GM21528 (cell line): ENCODE results near the gene NPC1.
A peak's percentile ranks its signal among the peaks of the same experiment; 100 is the strongest.

Experiments used
- ATAC-seq: cut with Tn5 transposase; IDR thresholded peaks from one replicate; pipeline ENCODE4 v1.9.1; 2021; ENCODE audit warnings: mild to moderate bottlenecking, moderate library complexity; ENCODE audit not compliant: unreplicated experiment, low FRiP score

The NPC1 gene

GRCh38 chr18:23612434-23613090 is 26.3 kb upstream of the NPC1 start:
- no peak for ATAC-seq

DNA sequence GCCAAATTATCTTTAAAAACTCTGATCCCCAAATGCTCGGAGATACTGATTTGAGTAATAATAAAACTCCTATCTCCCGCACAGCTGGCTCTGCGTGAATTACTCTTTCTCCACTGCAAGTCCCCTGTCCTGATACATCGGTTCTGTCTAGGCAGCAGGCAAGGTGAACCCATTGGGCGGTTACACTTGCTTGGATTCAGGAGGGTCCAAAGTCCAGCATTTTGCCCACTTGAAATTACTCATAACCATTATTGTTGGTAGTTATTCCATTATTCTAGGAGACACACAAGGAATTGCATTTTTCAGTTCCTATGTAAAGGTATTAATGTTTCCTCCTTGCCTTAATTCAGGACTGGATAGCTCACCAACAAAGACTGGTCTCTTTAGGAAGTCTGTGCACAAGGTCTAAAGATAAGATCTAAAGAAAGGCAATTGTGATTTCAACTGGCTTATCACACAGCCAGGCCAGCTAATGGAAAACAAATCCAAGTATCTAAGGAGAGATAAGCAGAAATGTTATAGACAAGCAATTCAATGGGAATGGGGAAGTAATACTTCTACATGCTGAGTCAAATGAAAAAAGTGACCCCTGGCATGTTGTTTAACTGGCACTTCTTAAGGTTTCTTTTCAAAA is 23.2 kb upstream of the NPC1 start:
- ATAC-seq = no peak

- ATAC-seq = no peak
Observed at GRCh38 chr18:23608211-23608610, 21.9 kb upstream of the NPC1 start.

DNA sequence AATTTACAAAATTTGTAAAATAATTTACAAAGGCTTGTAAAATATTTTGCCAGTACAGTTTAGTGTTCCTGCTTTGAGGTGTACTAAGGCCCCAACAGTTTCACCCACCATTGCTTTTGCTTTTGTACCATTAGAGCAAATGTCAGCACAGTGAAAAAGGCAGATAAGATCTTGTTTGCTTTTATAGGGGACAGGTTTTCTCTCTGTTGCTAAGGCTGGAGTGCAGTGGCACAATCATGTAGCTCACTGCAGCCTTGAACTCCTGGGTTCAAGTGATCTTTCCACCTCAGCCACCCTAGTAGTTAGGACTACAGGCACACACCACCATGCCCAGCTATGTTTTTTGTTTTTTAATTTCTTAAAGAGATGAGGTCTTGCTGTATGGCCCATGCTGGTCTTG is 19.6 kb upstream of the NPC1 start:
- ATAC-seq = no peak

- ATAC-seq = no peak
Observed at GRCh38 chr18:23599809-23600208, 13.5 kb upstream of the NPC1 start.

- no peak for ATAC-seq
Observed at GRCh38 chr18:23596183-23596582, 9.9 kb upstream of the NPC1 start.

- ATAC-seq = no peak
Observed at GRCh38 chr18:23595591-23595990, 9.3 kb upstream of the NPC1 start.

DNA sequence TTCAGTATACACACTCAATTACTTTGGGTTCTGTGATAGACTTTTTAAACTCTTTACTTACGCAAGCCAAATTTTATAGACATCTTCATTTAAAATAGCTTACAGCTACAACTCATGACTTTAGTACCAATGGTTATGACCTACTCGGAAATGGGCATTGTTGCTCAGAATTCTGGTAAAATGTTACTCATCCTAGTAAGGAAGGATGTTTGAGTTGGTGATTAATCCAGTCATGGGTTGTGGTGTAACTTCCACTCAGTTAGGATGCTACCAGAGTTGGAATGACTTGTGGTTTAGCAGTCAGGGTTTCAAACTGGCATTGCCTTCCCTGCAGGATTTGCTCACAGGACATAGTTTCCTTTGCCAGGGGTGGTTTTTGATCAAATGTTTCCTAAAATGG is 7.4 kb upstream of the NPC1 start:
- ATAC-seq = no peak

GRCh38 chr18:23592911-23593310 is 6.6 kb upstream of the NPC1 start:
- no peak for ATAC-seq

DNA sequence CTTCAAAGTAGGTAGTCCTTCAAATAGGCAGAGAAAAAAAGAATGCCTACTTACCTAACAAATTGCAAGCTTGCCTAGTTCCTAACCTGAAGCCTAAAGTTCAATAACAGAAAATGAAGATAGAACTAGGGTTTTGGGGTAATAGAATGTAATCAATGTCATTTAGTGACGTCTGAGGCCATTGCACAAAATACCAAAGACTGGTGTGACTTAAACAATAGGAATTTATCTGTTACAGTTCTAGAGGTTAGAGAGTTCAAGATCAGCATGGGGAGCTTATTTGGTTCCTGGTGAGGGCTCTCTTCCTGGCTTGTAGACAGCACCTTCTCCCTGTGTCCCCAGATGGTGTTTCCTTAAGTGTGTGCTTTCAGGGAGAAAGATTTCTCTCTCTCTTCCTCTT is 4.7 kb upstream of the NPC1 start:
- ATAC-seq = no peak

GRCh38 chr18:23588836-23589560 is 2.7 kb upstream of the NPC1 start:
- ATAC-seq = no peak

DNA sequence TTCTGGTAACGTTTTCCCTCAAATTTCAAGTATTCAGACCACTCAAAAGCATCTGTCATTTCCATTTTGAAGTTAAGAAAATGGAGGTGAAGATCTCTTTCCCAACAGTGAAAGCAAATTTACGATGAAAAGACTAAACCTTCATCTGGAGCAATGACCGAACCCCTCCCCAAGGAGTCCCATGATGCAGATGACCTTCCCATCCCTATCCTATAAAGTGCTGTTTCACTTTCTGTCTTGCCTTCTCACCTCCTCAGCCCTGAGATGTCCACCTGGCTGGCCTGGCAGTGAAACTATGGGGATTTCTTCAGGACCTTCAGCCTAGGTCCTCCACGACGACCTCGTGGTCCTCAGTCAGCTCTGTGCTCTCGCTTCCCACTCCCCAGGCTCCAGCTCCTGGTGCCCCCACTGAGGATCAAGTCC is 925 bp upstream of the NPC1 start:
- peak; percentile 4 for ATAC-seq

DNA sequence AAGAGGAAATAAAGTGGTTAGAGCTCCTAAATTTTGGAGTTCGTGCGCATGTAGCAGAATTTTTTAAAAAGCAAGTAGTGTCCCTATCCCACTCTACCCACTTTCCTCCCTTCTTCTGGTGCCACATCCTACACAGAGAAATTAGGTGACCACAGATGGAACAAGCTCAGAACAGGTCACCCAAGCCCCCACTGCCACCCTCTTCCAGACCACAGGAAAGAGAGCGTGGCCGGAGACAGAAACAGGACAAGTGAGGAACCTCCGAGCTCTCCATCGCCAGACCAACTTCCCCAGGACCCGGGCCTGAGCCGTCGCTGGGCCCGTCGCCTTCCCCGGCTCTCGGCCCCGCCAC is 433 bp downstream of the NPC1 start:
- ATAC-seq = peak; percentile 23

- no peak for ATAC-seq
Observed at GRCh38 chr18:23585007-23585871, 1.1 kb downstream of the NPC1 start.

DNA sequence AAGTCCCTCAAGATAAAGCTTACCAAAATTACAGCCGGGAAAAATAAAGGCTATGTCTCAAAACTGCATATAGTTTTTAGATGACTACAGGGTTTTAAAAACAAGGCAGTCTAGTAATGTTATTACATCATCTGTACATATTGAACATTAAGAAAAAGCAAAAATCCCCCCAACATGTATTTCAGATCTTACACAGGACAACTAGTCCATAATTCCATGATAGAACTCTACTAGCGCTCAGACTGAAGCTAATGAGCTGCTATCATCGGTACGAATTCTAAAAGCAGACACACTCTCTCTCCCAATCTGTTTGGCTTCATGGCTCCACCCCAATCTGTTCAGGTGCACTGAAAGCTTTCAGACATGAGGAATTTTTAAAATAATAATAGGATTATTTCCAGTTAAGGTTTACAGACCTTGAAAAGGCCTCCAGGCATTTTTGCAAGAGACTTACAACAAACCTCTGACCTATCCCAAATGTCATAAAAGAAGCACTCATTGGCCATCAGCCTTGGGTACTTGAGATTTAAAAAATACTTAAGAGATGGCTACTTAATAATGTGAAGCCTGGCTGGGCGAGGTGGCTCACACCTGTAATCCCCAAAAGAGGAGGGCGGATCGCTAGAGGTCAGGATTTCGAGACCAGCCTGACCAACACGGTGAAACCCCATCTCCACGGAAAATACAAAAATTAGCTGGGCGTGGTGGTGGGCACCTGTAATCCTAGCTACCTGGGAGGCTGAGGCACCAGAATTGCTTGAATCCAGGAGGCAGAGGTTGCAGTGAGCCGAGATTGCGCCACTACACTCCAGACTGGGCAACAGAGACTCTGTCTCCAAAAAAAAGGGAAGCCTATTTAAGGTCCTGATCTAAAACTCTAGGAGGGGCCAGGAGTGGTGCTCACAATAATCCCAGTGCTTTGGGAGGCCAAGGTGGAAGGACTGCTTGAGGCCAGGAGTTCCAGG is 2.0 kb downstream of the NPC1 start:
- no peak for ATAC-seq

DNA sequence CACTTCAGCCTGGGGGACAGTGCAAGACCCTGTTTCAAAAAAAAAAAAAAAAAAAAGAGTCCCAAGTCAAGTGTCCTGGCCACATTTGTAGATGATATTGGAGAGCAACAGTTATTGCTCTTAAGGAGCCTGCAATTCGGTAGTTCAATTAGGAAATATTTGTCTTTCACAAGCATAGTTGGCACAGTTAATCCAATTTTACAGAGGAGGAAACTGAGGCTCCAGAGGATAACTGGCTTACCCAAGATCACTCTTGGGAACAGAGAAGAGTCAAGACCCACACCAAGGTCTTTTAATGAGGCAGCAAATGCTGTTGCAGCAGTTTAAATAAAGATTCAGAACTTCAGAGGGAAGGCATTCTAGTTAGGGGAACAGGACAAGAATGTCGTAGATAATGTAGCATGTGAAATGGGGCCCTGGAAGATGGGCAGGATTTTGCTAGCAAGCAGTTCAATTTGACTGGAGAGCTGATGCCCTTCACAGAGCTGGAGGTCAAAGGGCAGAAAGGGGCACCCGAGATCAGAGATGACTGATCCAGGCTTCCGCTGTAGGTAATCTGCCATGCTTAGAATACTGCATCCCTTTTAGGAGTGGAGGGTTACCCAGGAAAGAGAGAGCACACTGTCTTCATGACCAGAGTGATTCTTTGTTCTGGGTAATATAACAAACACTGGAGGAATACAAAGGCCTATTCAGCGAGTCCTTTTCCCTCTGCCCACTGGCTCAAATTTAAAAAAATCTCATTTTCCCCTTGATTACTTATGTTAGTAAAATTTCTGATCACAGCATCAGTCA is 3.0 kb downstream of the NPC1 start:
- no peak for ATAC-seq

DNA sequence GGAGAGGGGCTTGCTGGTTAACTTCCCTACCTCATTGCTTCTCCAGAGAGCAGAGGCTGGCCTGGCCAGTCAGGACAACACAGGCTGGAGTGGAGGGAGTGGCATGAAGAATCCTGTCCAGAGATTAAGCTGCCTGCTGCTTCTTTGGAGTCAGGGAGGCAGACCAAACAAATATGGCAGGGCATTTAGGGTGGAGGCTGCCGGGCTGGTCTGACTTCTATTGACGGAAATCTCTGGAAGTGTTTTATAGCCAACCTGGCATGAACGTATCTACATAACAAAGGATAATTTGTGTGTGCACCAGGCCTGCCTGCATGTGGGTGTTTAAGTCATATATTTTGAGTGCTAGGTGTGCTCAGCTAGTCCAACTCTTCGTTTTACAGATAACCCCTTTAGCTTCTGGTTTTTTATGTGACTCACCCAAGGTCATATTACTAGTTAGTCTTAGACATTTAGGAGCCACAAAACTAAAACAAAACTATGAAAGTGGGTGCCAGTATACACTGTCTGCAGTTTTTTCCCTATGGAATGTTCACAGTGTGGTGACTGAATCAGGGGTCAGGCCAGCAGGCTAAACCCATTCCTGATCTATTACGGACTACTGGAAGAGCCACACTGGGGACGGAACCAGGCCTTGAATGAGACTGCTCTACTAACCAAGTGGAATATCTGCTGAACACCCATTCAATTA is 5.5 kb downstream of the NPC1 start:
- ATAC-seq = no peak

- no peak for ATAC-seq
Observed at GRCh38 chr18:23578891-23579653, 7.2 kb downstream of the NPC1 start.
